Kidney (tissue), 14 donors: ENCODE data around the gene FAM209B. TPM values are rescaled to one million over a fixed set of nuclear protein-coding genes. Genes with fewer than 3 reads are reported as not detected.

Source experiments
- DNase-seq, 5 donors: peaks; one replicate each; pipeline ENCODE4 v3.0.0-alpha.2; 2013 to 2020
- FAIRE-seq: peaks from 2 replicates; lab custom pipeline; 2012; peaks lifted over from hg19 to GRCh38; lab: Jason Lieb, UNC
- H3K27ac ChIP-seq, 2 donors: one replicate each; pipeline ENCODE4 v1.7.0; 2013; ENCODE audit warnings: low read depth in 2 of 2, low read length in 2 of 2, inconsistent platforms in 1 of 2
- H3K27me3 ChIP-seq: one replicate; pipeline ENCODE4 v1.7.1; 2013; ENCODE audit warnings: low read length, inconsistent platforms; ENCODE audit not compliant: control insufficient read depth, insufficient read depth
- H3K36me3 ChIP-seq, 3 donors: one replicate each; pipeline versions ENCODE4 v1.7.0 to v1.7.1; 2013; ENCODE audit warnings: low read length in 3 of 3, control low read depth in 1 of 3, inconsistent platforms in 1 of 3; ENCODE audit not compliant: insufficient read depth in 3 of 3, control insufficient read depth in 2 of 3
- H3K4me1 ChIP-seq, 3 donors: one replicate each; pipeline versions ENCODE4 v1.7.0 to v1.7.1; 2013; ENCODE audit warnings: low read length in 3 of 3, inconsistent platforms in 1 of 3, low read depth in 1 of 3; ENCODE audit not compliant: control insufficient read depth in 2 of 3, insufficient read depth in 2 of 3
- H3K4me3 ChIP-seq, 3 donors: one replicate each; pipeline versions ENCODE4 v1.7.0 to v1.8.1; 2013; ENCODE audit warnings: low read length in 3 of 3, control low read depth in 1 of 3, inconsistent platforms in 1 of 3
- H3K9ac ChIP-seq, 3 donors: one replicate each; pipeline versions ENCODE4 v1.7.0 to v1.7.1; 2013; ENCODE audit warnings: low read length in 3 of 3, control low read depth in 1 of 3, inconsistent platforms in 1 of 3
- H3K9me3 ChIP-seq, 3 donors: one replicate each; pipeline versions ENCODE4 v1.7.0 to v1.7.1; 2013; ENCODE audit warnings: low read length in 3 of 3, control low read depth in 1 of 3, inconsistent platforms in 1 of 3; ENCODE audit not compliant: control insufficient read depth in 2 of 3, insufficient read depth in 1 of 3
- CTCF ChIP-seq: IDR thresholded peaks from 3 replicates; pipeline ENCODE4 v1.5.1; 2012; ENCODE audit warnings: mild to moderate bottlenecking, moderate library complexity, borderline replicate concordance; ENCODE audit not compliant: insufficient read depth; ENCODE audit errors: extremely low read depth
- intact Hi-C: fragments of 100-400 bp; cut with DNase I; formaldehyde crosslinking; loops from one replicate; pipeline ENCODE4 v1.11.1; 2022
- polyA plus RNA-seq: library from polyadenylated mRNA; stranded (reverse); fragments of 350-450 nt; fragmentation: Illumina TruSeq; extraction: RNeasy Lipid Tissue Mini Kit (QIAGEN cat#74804); gene quantifications from one replicate; pipeline ENCODE4 v1.2.3, GENCODE V29; 2014; ENCODE audit warnings: low read depth, low replicate concordance; ENCODE audit not compliant: insufficient read depth
- total RNA-seq: library from RNA; stranded (reverse); fragmentation: NEBNext Ultra II Directional; extraction: Animal tissue kit (Norgen Biotek cat#: 25700); gene quantifications from one replicate; pipeline ENCODE4 v1.2.1, GENCODE V29; 2021
- donor health status: control.
- donor health status: control.
- donor health status: control.
- donor health status: control.
- donor health status: control.
- donor health status: DM: yes; HTN: yes; CAD: no.
- donor health status: Normal renal cell carcinoma (clear cell type).

FAM209B gene
- total and polyA plus RNA-seq, 2 donors from 2014 or later: not detected

GRCh38 chr20:56574531-56575142, 41.6 kb downstream of the FAM209B start:
- intact Hi-C loops: no loop called here
- H3K36me3 ChIP-seq: no peaks in the 10 kb centered on the region
- no peaks in the 10 kb centered on the region for H3K9me3 ChIP-seq
- no peak for TF ChIP-seq CTCF
- H3K27me3 ChIP-seq: no peaks in the 10 kb centered on the region
- DNase-seq: peak in 1 of 5 donors; percentile 29
- H3K9ac ChIP-seq: no peak overlapping the region
- no peak overlapping the region for H3K4me3 ChIP-seq
- no peak overlapping the region for H3K27ac ChIP-seq
- no peaks in the 10 kb centered on the region for H3K4me1 ChIP-seq
- no peak for FAIRE-seq

- Histone ChIP-seq H3K9ac (no peak overlapping the region), H3K27me3 (no peaks in the 10 kb centered on the region), H3K4me1 (no peaks in the 10 kb centered on the region), H3K9me3 (no peaks in the 10 kb centered on the region), H3K27ac (no peak overlapping the region), H3K4me3 (no peak overlapping the region), H3K36me3 (no peaks in the 10 kb centered on the region)
- TF ChIP-seq CTCF: no peak
- FAIRE-seq: no peak
- intact Hi-C loops: no loop called here
- no peak for DNase-seq
Observed at GRCh38 chr20:56575157-56575556, 42.1 kb downstream of the FAM209B start.

GRCh38 chr20:56575961-56576360, 42.9 kb downstream of the FAM209B start:
- peak in 1 of 5 donors; percentile 60 for DNase-seq
- no peak overlapping the region for H3K4me3 ChIP-seq
- no peaks in the 10 kb centered on the region for H3K27me3 ChIP-seq
- TF ChIP-seq CTCF: no peak
- intact Hi-C loops: no loop called here
- no peaks in the 10 kb centered on the region for H3K36me3 ChIP-seq
- H3K9me3 ChIP-seq: no peaks in the 10 kb centered on the region
- H3K4me1 ChIP-seq: no peaks in the 10 kb centered on the region
- H3K9ac ChIP-seq: no peak overlapping the region
- no peak for FAIRE-seq
- no peak overlapping the region for H3K27ac ChIP-seq

- Histone ChIP-seq H3K9ac (no peak overlapping the region), H3K27ac (no peak overlapping the region), H3K36me3 (no peaks in the 10 kb centered on the region), H3K4me1 (no peaks in the 10 kb centered on the region), H3K4me3 (no peak overlapping the region), H3K27me3 (no peaks in the 10 kb centered on the region), H3K9me3 (no peaks in the 10 kb centered on the region)
- intact Hi-C loops: no loop called here
- TF ChIP-seq CTCF: no peak
- no peak for FAIRE-seq
- DNase-seq: no peak
Observed at GRCh38 chr20:56579301-56579710, 46.3 kb downstream of the FAM209B start.
